ENCODE measurements around the gene RASSF6.
"Not testable (repeated sequence)": the region's sequence is repeated elsewhere in the genome, so short reads cannot be mapped to it uniquely, and the experiment has no call there.

The RASSF6 gene

DNA sequence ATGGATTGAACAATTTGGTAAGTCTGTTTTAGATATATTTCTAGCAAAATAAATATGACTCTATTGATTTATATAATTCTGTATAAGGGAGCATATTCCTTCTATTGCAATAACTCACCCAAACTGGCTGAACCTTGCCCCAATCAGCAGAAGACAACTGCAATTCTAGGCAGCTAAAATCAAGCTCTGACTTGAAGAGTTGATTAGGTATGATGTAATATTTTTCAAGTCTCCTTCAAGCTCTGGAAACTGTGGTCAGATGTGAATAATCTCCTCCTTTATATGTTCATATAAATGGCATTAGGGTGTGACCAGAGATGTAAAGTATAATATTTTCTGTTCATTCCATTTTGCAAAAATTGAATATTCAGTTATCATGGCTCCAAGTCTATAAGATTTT lies 8.2 kb downstream of the RASSF6 start:
- no peak for DNase-seq (ENCODE audit: low read depth)

GRCh38 chr4:73609706-73610105 lies 10.5 kb downstream of the RASSF6 start:
- DNase-seq (ENCODE audit: low read depth), result peak; percentile 4

GRCh38 chr4:73608689-73609594 lies 11.3 kb downstream of the RASSF6 start:
- DNase-seq (ENCODE audit: low read depth), result no peak

DNA sequence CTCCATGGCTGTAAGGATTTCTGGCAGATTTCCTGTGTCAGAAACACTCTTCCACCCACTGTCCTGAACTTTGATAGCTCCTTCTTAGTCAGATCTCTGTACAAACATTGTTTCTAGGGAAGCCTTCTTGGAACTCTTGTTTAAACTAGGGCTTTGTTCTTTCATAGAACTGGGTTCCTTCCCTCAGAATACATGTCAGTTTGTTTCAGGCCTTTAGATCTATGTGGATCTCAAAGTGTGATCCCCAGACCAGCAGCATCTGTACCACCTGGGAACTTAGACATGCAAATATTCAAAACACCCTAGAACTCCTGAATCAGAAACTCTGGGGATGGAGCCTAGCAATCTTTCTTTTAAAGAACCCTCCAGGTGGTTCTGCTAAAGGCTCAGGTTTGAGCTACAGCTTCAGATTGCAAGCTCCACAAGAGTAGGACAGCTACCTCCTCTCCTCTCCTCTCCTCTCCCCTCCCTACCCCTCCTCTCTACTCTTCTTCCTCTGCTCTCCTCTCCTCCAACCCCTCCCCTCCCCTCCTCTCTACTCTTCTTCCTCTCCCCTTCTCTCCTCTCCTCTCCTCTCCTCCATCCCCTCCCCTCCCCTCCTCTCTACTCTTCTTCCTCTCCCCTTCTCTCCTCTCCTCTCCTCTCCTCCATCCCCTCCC lies 12.7 kb downstream of the RASSF6 start:
- DNase-seq (ENCODE audit: low read depth), result no peak

DNA sequence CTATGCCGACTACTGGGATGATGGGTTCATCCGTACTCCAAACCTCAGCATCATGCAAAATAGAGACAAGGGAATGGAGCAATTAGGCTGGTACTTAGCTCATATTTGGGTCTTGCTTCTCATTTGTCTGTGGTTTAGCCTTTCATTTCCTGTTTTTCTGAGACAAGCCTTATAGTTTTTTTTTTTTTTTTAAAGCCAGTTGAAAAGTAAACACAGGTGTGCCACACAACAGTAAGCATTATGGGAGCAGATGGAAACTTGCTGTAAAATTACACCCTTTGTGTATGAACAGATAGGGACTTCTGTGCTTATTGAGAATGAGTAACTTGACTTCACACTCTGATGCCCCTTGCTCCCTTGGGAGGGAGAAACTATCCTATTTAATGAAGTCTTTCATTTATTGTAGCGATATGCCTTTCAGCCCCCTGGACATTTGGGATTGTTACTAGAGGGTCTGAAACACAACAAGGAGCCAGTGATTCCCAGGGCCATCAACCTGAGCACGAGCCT lies 13.7 kb downstream of the RASSF6 start:
- DNase-seq (ENCODE audit: low read depth), result no peak

- DNase-seq (ENCODE audit: low read depth), result no peak
Measured at GRCh38 chr4:73603854-73604584, 16.2 kb downstream of the RASSF6 start.

DNA sequence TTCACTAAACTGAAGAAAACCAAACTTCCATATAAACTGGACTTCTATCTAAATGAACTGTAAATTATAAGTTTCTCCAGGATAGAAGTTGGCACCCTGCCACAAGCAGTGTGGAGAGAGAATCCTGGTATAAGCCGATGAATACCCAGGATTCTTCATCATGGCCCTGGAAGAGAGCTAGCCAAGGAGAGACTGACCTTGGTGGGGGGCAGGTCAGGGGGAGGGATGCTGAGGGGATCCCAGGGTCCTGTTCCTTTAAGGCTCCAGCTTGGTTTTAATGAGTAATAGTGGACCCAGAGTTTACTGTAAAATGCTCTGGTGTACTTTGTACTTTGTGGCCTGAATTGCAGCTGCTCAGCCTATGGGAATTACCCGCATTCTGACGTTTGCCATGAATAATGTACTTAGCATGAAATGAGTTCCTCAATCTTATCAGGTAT lies 16.9 kb downstream of the RASSF6 start:
- DNase-seq (ENCODE audit: low read depth), result no peak

GRCh38 chr4:73600954-73601353 lies 19.3 kb downstream of the RASSF6 start:
- DNase-seq (ENCODE audit: low read depth), result no peak

GRCh38 chr4:73599182-73599581 lies 21.1 kb downstream of the RASSF6 start:
- DNase-seq (ENCODE audit: low read depth), result peak; percentile 12

GRCh38 chr4:73597594-73597993 lies 22.6 kb downstream of the RASSF6 start:
- DNase-seq (ENCODE audit: low read depth), result no peak

DNA sequence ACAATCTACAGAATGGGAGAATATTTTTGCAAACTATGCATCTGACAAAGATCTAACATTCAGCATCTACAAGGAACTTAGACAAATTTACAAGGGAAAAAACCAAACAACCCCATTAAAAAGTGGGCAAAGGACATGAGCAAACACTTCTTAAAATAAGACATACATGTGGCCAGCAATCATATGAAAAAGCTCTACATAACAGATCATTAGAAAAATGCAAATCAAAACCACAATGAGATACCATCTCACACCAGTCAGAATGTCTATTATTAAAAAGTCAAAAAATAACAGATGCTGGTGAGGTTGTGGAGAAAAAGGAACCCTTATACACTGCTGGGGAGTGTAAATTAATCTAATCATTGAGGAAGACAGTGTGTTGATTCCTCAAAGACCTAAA lies 23.1 kb downstream of the RASSF6 start:
- DNase-seq (ENCODE audit: low read depth), result not testable (repeated sequence)

GRCh38 chr4:73596001-73596400 lies 24.2 kb downstream of the RASSF6 start:
- DNase-seq (ENCODE audit: low read depth), result no peak

DNA sequence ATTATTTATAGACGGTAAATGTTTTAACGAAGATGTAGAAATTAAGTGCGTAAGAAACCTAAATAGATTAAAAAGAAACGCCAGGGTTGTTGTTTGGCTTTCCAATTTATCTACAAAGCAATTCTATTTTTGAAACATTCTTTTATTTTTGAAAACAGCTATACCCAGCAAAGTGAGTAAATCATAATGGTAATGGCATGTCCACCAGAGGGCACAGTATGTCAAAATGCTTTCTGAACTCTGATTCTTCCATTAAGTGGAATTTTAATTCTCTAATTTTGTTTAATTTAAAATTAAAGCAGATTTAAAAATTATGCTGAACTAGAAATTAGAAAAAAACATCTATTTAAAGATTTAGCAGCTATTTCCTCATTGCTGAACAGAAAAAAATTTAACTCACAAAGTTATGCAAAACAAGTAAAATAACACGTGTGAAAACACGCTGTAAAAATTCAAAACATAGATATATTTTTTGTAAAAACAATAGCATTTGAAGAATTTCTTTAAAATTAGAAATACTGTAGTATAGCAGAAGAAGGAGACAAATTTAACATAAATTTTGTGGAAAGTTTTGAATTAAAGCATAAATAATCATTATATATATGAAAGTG lies 26.5 kb downstream of the RASSF6 start:
- peak; percentile 53 for DNase-seq (ENCODE audit: low read depth)

GRCh38 chr4:73589887-73590801 lies 30.1 kb downstream of the RASSF6 start:
- no peak for DNase-seq (ENCODE audit: low read depth)

- DNase-seq (ENCODE audit: low read depth), result peak; percentile 50
Measured at GRCh38 chr4:73589261-73589847, 30.9 kb downstream of the RASSF6 start.

DNA sequence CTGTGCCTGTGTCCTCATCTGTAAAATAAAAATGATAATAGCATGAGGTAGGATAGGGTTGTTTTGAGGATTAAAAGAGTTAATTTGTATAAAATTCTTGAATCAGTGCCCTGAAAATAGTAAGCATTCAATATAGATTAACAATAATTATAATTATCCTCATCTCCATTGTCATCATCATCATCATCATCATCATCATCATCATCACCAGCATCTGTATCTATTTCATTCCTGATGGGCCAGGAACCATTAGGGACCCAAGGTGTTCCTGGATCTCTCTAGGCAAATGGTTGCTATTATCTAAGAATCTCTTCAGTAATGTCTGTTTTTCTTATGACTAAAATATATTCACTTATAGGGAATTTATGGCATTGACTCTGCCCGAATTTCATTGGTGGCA lies 31.6 kb downstream of the RASSF6 start:
- DNase-seq (ENCODE audit: low read depth), result no peak

- no peak for DNase-seq (ENCODE audit: low read depth)
Measured at GRCh38 chr4:73586666-73587065, 33.6 kb downstream of the RASSF6 start.

- DNase-seq (ENCODE audit: low read depth), result no peak
Measured at GRCh38 chr4:73586040-73586439, 34.2 kb downstream of the RASSF6 start.

GRCh38 chr4:73585345-73585744 lies 34.9 kb downstream of the RASSF6 start:
- DNase-seq (ENCODE audit: low read depth), result no peak

DNA sequence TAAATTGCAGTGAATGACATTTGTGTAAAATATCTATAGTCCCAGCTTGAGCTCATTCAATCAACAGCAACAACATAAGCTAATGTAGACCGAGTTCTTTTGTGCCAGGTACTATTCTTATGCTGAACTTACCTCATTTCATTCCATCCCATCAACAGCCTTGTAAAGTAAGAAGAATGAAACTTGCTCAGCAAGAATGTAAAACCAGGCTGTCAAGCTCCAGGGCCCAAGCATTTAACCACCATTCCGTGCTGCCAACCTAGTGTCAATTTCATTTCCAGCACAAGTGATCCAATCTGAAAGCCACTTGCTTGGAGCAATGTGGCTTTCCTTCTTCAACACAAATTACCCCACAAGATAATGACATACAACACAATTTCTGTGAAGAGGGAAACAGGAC lies 36.6 kb downstream of the RASSF6 start:
- DNase-seq (ENCODE audit: low read depth), result no peak

DNA sequence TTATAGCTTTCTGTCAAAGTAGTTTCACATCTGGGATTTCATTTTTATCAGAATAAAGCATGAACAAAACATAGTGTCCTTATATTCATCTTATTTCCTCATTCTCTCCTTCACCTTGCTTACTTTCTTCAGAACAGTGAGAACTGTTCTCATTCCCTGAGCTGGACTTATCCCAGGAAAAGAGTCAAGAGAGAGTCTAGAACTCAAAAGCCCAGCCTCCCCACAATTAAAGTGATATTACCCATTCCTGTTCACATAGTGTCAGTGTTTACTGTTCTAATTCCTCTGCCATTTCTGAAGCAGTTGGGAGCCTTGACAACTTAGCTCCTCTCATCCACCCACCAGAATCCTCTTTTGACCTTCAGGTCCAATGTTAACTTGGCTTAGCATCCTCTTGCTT lies 42.9 kb downstream of the RASSF6 start:
- no peak for DNase-seq (ENCODE audit: low read depth)
